H1 (cell line): ENCODE data around the gene HES7. TPM values are rescaled to one million over a fixed set of nuclear protein-coding genes. Genes with fewer than 3 reads are reported as not detected.

Experiments used
- ASH2L ChIP-seq: fragments of 200-600, 300-600 bp; sonication (generic); IDR thresholded peaks from one replicate; pipeline ENCODE4 v1.7.1; 2017; ENCODE audit warnings: low read length
- BACH1 ChIP-seq: IDR thresholded peaks from 2 replicates; pipeline ENCODE4 v1.6.1; 2012; ENCODE audit warnings: low read length, improper control_type of control experiment
- EZH2 ChIP-seq: fragments of 200-600 bp; sonication (generic); IDR thresholded peaks from 2 replicates; pipeline ENCODE4 v1.7.1; 2012; ENCODE audit warnings: low read depth, mild to moderate bottlenecking, moderate library complexity, low read length, inconsistent platforms; ENCODE audit not compliant: severe bottlenecking
- MAX ChIP-seq: IDR thresholded peaks from 2 replicates; pipeline ENCODE4 v1.6.1; 2012; ENCODE audit warnings: inconsistent platforms
- polyA plus RNA-seq, 7 experiments: library from polyadenylated mRNA; depleted of rRNA in 3 of 7; stranded (reverse) in 5 of 7; unstranded in 2 of 7; fragments of >200 nt in 5 of 7; fragments of 200-250 nt in 2 of 7; gene quantifications; 1 replicate in 5 of 7; 2 replicates in 1 of 7; 4 replicates in 1 of 7; pipeline versions ENCODE4 v1.2.1 to v1.2.3, GENCODE V29; 2011 to 2013; ENCODE audit warnings: missing spikeins in 2 of 7, mixed read lengths in 2 of 7
- total RNA-seq: library from RNA; stranded (reverse); fragmentation: NEBNext Ultra II Directional; extraction: Animal tissue kit (Norgen Biotek cat#: 25700); gene quantifications from 2 replicates; pipeline ENCODE4 v1.2.1, GENCODE V29; 2021

Gene HES7
- total and polyA plus RNA-seq, 2 of the 8 experiments (the other 6 are each of a cell fraction or from before 2014, with no cell fraction given): 0.20 to 0.32 TPM

GRCh38 chr17:8148560-8148959, 24.7 kb upstream of the HES7 start (continued):
- TF ChIP-seq BACH1: no peak
- no peak for TF ChIP-seq ASH2L
- no peak for TF ChIP-seq EZH2
- TF ChIP-seq MAX: no peak
